NCI-H1092 (cell line): ENCODE measurements around the gene NRXN3.

Experiments used
- DNase-seq: peaks from one replicate; lab custom pipeline; 2025; lab: John Stamatoyannopoulos, UW

NRXN3 gene

DNA sequence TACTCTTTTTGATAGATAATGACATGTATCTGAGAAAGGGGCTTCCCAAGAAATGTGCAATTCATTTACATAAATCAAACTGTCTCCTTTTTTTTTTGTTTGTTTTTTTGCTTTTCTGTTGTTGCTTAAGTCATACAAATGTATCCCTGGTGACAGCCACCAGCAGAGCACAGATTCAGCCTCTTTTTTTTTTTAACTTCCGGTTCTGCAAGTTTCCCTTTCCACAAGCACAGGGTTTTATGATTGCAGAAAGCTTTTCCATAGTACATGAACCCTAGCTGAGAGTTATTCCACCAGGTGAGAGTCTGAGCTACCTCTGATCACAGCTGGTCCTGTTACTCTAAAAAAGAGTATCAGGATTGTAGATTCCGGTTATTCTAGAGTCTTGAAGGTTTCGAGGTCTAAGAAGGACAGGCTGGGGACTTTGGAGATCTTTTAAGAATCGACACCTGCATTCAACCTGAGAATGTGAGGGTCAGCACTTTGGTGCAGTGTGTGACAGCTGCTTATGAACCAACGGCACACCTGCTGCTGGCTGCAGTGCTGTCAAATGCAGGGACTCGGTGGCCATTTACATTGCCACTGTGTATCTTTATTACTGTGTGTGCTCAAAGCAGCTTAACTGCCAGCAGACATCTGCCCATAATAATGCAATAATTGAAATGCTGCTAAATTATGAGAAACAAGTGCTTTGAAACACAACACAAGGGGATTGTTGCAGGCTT lies 551.7 kb downstream of the NRXN3 start:
- peak; percentile 16 for DNase-seq

DNA sequence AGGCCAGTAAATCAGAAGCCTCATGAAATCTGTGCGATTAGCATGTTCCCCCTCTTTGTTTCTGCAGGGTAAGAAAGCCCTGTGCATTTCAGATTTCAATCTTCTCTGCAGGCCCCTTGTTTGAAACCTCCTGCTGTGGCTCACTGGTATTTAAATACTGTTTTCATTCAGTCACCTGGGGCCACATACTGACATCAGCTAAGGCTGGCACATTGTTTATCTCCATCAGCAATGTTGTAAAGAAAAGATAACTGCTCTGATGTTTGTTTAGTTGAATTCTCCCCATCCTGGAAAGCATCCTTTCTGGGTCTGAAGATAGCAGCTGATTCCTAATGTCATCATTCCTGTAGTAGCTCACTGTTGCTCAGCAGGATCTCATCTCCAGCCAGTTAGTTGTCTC lies 554.9 kb downstream of the NRXN3 start:
- DNase-seq, result no peak

DNA sequence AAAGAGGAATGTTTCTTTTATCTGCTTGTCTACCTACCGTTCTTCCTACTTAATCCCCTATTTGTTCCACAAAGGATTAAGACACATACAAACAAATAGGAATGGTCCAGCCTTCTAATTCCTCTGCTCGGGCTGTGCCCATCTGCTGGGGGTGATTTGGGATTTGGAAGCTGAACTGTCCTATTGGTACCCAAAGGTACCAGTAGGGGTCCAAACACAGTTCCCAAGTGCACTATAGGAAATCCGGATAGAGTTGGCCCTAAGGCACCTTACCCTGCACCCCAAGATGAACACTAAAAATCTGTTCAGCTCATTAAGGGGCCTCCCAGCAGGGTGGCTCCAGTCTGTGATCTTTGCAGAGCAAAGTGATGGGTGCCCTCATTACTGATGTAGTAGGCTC lies 566.9 kb downstream of the NRXN3 start:
- DNase-seq, result no peak

DNA sequence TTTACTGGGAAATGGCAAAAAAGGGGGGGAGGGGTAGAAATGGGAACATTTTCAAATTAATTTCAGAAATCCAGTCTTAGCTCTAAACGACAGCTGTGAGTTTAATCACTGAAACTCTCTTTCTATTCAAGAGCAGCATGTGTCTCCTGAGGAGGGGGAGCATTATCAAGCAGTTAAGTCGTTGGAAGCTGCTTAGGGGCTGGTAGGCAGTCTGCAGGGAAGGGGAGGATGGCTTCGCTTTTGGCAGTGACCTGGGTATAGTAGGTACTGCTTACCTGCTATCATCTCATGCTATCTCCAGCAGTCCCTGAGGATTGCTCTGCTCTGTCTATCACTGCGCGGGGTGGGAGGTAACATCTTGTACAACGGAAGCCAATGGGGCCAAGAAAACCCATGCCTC lies 567.4 kb downstream of the NRXN3 start:
- DNase-seq, result no peak

DNA sequence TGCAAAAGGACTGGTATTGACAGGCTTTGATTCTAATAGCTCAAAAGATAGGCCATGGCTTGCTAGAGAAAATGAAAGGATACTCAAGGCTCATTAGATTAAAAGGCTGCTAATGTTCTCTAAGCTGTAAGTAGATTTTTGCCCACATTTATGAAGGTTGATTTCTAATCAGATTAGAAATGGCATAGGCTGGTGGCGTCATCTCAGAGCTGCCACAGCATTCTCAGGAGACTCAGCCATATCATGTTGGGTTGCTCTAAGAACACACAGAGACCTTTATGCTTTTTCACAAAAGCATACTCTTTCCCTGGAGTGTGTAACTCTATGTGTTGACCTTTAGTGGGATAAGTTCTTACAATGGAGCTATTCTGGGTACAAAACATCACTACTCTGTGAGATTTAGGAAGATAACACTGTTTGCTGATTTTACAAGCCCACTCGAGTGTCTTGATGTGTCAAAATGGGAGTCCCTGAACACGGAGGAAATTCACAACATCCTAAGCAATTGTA lies 576.0 kb downstream of the NRXN3 start:
- no peak for DNase-seq

DNA sequence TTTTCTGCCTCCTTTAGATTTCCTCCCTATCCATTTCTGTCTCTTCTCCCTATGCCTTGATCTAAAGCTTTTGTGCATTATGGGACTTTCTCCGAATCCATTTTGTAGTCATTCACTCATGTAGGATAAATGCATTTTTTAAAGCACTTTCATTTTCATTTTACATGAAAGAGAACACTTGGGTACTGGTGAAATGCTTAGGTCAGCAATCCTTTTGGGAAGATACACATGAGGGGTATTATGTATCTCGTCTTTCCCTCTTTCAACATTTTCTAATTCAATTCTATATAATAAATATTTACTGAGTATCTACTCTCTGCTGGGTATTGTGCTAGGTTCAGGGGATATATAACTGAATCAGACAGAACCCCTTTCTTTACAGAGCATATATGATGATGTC lies 577.6 kb downstream of the NRXN3 start:
- DNase-seq, result no peak

DNA sequence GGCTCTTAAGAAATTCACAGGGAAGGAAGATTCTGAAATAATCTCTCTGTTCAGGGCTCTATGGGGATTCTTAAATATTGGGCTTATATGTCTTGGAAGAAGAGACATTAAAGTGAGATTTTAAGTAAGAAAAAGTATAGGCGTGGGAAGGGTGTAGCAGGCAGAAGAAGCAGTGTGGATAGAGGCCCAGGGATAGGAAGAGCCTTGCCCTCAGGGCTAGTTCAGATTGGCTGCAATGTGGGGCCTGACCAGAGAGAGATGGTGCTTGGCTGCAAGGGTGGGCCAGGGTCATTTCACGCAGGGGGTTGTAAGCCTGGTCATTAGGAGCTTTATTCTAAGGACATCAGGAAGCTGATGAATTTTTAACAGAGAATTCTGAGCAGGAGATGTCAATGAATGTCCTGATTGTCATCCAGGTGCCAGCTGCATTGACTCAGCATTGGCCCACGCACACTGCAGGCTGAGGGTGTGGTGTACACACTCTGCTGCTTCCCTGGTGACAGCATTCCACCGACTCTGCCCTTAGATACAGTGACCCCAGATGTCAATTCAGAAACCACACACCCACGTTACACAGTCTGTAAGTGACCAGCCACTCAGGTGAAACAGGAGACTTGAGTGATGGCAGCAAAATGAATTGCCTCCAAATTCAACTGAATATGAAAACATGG lies 582.5 kb downstream of the NRXN3 start:
- DNase-seq, result no peak

DNA sequence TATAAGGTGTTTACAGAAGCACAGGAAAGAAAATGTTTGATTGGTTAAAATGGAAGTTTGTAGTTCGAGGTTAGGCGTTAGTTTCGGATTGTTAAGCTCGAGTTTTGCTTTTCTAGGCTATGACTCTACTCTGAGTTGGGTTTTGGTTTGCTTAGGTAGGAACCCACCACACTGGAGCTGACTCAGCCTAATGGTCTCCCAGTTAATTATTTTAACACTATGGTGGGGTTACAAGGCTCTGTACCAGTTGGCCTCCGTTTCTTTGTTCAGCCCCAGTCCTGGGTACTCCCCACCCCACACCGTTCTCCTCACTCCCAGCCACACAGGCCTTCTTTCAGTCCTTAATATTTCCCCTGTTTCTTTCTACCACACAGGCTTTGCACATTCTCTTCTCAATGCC lies 583.9 kb downstream of the NRXN3 start:
- DNase-seq, result no peak

DNA sequence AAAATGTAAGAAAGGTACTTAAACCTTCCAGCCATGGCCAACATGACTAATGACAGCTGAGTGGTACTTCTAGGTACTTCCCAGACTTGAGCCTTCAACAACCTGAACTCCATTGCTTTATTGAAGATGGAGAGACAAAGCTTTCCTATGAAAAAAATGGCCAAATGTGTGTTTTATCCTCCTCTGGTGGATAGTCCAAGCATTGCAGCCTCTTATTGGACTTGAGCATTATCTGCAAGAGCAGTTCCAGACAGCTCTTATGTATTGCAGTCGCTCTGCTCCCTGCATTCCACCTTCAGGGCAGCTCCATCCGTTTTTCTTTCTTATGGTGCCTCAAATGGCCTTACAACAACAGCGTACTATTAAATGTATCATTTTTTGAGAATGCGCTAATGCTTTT lies 588.2 kb downstream of the NRXN3 start:
- DNase-seq, result peak; percentile 43

DNA sequence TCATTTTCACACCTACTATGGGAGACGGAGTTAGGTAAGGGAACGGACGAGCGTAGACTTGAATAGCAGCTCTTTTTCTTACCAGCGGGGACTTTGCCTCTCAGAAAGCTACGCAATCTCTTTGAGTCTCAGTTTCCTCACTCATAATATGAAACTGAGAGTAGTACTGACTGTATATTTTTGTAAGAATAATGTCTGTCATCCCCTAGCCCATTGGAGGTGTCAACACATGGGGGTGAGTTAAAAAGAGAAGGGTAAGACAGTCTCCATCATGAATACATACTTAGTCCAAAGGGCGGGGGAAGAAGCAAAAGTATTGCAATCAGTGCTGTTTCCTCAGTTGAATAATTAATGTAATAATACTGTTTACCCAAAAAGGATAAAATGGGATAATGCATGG lies 592.2 kb downstream of the NRXN3 start:
- no peak for DNase-seq

DNA sequence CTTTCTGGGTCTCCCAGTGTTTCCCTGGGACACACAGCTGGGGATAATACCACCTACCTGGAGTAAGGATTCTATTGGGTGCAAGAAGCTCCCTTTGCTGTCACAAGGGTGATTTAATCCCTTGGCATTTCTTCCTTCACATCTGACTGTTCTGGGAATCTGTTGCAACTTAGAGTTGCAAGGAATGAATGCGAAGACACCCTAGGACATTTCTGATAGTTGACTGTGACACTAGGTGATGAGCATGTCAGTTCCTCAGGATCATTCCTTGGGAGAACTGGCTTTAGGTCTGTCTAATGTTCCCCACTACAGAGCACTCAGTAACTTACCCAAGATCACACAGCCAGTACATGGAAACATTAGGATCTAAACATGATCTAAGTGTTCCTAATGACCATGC lies 593.6 kb downstream of the NRXN3 start:
- no peak for DNase-seq

DNA sequence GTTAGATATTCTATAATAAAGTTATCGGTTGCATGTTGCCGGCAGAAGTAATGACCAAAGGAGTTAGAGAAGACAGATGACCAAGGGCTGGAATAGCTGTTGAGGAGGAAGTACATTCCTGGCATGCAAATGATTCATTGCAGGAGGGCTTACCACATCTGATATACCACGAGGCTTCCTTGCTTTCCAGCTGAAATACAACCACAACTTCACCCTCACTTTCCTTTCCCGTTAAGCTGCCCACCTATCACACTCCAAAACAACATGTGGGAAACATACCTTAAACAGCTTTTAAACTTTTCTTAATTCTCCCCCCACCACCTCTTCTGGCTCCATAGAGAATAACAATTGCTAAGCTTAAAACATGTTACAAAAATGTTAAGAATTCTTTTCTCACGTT lies 594.1 kb downstream of the NRXN3 start:
- DNase-seq, result no peak

DNA sequence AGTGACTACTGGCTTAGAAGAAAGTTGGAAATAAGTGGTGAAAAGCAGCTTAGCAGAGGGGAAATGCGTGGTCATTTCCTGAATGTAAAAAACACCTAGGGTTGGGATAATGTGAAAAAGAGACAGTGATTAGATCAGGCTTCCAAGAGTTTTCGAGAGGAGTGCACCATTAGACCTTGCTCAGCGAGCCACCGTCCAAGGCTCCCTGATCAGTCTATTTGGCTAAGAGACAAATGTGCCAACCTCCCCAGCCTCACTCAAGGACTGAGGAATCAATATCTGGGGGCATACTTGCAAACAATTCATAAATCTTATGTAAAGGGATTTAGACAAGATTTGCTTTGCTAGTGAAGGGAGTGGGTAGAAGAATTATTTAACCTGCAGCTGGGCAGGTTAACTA lies 594.5 kb downstream of the NRXN3 start:
- DNase-seq, result no peak

DNA sequence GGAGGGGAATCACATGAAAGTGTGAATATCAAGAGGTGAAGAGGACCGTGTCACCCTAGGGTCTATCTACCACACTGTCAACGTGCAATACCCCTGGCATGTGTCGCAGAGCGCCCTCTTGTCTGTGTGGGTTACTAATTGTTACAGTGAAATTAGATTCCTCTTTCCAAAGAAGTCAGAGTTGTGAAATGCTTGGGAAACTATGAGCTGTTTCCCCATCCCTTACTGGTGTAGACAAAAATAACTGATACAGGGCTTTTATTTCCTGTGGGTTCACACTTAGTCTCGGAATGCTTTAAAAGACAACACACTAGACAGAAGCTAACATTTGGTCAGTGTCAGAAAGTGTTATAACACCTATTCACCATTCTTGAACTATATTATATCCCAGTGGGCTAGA lies 597.3 kb downstream of the NRXN3 start:
- DNase-seq, result no peak

DNA sequence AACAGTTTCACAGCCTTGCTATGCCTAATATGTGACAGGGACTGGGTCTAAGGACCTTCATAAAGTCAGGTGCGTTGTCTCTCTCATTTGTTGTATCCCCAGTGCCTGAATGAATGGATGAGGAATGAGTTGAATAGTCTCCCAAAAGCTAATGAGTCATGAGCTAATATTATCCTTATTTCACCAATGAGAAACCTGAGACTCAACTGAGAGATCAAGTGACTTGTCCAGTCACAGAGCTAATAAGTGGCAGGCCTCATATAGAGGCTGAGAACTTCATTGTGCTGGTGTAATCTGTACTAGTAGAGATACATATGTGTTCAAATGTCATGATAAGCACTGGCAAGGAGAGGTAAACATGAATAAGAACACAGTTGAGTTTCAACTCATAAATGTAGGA lies 612.4 kb downstream of the NRXN3 start:
- DNase-seq, result no peak

DNA sequence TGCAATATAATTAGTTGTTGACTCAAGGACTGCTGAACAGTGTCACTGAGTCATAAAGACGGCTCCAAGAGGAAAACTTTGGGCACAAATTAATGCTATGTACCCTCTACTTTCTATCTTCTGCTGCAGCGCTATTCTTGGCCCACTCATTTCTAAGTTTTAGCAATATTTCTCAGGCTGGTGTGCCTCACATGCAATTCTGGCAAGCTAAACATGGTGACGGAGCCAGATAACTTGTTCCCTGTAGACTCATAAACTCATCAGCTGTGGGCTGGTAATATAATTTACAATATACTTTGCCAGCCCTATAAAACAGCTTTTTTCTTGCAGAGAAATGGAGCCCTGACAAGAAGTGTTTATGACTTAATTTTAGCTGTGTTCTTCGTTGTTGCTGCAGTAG lies 615.1 kb downstream of the NRXN3 start:
- no peak for DNase-seq

DNA sequence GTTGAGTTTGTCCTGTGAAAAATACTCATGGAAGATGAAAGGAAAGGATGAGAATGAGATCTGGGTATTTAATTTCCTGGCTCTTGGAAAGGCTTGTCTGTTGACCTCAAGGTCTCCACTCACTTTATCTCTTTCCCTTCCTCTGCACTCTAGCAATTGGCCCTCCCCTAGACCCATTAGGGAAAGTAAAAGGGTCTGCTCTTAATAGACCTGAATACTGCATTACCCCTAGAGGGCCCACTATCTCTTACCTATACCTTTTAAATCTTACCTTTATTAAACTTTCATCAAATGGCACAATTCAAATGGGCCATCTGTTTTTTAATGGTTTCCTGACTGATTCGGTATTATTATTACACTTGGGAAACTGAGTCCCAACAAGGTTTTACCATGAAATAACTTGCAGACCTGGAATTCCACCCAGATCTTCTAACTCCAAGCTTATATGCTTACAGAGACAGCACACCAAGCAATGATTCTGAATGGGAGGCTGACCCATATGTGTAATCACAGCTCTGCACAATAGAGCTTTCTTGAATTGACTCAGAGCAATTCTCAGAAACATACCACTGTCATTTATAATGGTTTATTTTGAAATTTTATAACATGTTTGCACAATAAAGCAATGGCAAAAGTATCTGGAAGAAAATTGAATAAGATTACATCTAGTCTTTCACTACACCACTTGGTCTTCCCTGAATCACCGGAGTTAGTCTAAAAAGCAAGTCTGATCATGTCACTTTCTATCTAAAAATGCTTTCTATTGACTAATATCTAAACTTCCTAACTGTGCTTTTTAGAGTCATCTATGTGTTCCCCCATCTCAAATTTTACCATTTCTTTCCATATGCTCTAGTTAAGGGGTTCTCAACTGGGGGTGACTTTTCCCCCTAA lies 618.5 kb downstream of the NRXN3 start:
- DNase-seq, result no peak

DNA sequence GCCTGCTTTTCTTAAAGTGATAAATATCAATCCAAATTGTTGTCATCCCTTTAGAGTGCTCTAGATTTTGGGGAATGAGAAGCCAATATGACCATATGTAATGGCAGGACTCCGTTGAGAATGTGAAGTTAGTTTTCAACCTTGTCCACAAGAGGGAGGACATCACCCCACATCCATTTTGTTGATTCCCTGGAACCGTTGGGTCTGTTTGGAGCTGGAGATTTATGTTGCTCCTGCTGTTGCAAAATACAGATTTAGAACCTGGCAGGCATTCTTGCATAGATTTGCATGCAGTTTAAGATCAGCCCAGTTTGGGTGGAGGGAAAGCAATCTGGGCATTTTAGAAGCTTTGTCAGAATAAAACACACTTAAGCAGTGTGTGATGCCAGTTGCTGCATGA lies 620.1 kb downstream of the NRXN3 start:
- no peak for DNase-seq

DNA sequence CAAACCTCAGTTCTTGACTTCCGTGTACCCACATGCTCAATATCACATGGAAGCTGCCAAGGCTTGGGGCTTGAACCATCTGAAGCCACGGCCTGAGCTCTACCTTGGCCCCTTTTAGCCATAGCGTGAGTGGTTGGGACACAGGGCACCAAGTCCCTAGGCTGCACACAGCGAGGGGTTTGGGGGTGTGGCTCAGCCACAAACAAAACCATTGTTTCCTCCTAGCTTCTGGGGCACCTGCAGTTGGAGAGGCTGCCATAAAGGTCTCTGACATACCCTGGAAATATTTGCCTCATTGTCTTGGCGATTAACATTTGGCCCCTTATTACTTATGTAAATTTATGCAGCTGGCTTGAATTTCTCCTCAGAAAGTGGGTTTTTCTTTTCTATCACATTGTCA lies 628.6 kb downstream of the NRXN3 start:
- DNase-seq, result no peak

DNA sequence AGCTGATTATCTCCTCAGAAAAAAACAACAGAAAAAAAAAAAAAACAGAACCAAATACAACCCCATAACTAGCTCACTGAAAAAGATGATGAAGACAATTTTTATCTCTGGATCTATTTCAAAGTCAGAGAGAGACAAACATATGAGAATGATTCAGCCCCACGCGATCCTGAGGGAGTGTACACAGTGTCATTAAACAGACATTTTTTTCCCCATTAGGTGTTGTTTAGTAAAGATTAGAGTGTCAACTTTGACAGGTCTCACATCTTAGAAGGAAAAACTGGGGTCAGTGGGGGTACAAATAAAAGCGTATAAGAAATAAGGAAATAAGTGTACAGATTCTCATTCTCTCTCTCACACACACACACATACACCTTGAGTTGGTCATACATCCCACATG lies 635.4 kb downstream of the NRXN3 start:
- DNase-seq, result no peak

DNA sequence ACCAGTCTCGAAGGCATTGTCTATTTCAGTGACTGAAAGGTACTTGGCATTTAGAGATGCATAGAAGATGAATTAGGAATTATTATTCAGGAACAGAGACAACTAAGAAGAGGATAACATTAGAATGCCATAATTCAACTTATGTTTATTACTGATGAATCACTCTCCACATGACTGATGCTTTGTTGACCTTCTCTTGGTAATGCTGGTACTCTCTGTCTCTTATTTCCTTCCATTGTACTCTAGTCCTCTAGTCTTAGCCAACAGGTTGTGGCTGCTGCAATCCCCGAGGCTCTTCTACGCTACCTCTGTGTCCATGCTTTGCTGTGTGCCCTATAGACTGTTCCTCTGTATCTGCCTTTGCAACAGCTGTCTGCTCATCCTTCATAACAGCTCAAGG lies 652.9 kb downstream of the NRXN3 start:
- no peak for DNase-seq

DNA sequence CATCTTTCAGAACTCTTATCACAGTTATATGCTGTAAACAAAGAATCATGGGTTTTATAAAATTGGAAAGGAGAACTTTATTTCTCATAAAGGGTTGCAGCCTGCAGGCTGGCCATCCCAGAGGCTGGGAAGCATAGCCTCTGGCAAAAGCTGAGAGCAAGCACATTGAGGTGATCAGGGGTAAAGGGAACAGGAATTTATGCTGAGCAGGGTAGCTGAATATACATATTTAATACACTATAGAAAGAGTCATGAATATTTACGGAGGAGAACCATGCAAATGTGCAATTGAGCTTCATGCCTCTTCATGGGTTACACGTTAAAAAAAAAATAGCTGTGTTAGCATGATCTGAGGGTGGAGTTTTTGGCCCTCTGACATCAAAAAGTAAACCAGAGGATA lies 653.3 kb downstream of the NRXN3 start:
- no peak for DNase-seq

DNA sequence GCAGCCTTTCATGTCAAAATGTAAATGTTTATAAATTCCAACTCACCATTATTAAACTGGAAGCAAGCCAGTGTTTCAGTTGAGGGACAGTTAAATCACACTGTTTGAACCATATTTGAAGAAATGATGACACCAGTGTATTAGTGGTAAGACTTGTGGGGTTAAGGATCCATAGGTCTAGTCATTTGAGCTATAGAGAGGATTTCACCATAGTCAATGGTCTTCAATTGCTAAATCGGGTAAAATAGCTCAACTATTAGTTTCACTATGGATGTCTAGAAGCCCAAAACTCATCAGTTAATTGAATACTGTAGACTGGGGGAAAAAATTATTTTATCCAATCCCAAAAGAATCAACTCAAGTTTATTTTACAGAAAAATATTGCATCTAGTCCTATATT lies 659.1 kb downstream of the NRXN3 start:
- no peak for DNase-seq
